HG02678 (cell line): ENCODE results near the gene LRRTM2.
"Not testable (repeated sequence)": the region's sequence is repeated elsewhere in the genome, so short reads cannot be mapped to it uniquely, and the experiment has no call there.

Experiments
- ATAC-seq: cut with Tn5 transposase; IDR thresholded peaks from one replicate; pipeline ENCODE4 v1.9.1; 2021; ENCODE audit warnings: mild to moderate bottlenecking, moderate library complexity; ENCODE audit not compliant: unreplicated experiment

Gene LRRTM2, protein sequence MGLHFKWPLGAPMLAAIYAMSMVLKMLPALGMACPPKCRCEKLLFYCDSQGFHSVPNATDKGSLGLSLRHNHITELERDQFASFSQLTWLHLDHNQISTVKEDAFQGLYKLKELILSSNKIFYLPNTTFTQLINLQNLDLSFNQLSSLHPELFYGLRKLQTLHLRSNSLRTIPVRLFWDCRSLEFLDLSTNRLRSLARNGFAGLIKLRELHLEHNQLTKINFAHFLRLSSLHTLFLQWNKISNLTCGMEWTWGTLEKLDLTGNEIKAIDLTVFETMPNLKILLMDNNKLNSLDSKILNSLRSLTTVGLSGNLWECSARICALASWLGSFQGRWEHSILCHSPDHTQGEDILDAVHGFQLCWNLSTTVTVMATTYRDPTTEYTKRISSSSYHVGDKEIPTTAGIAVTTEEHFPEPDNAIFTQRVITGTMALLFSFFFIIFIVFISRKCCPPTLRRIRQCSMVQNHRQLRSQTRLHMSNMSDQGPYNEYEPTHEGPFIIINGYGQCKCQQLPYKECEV

GRCh38 chr5:138874771-138875551, at the start of gene LRRTM2:
LRRTM2 (minus strand) TSS chr5:138875335; CDS start chr5:138874911, 424 bp downstream.
- ATAC-seq: no peak

DNA sequence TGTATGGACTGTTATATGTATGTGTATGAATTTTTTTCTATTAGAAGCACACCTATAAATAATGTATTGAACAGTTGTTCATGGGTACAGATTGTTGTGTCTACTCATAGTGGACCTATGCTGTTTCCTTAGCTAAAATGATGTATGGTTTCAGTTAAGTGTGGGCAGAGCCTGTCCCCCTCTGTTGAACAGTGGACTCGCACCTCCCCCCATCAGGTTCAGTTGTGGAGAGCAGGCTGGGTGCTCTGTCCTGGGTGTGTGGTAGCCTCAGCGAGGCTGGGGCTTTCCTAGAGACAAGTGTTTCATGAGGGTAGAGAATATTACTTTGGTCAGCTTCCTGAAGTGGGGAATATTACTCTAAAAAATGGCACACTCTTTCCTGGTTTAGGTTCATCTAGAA, 47.4 kb upstream of the LRRTM2 start:
- no peak for ATAC-seq

DNA sequence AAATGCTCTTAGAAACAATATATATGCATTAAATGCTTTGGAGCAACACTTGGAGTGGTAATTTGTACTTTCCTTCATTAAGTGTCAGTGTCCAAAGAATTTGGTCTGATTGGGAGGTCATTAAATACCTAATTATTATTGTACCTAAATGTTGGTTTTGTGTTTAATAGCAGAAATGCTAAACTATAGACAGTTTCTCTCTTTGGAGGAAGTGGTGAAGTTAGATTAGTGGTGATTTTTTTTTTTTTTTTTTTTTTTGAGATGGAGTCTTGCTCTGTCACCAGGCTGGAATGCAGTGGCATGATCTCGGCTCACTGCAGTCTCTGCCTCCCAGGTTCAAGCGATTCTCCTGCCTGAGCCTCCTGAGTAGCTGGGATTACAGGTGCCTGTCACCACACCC, 46.2 kb upstream of the LRRTM2 start:
- not testable (repeated sequence) for ATAC-seq

GRCh38 chr5:138920181-138920580, 45.0 kb upstream of the LRRTM2 start:
- no peak for ATAC-seq

DNA sequence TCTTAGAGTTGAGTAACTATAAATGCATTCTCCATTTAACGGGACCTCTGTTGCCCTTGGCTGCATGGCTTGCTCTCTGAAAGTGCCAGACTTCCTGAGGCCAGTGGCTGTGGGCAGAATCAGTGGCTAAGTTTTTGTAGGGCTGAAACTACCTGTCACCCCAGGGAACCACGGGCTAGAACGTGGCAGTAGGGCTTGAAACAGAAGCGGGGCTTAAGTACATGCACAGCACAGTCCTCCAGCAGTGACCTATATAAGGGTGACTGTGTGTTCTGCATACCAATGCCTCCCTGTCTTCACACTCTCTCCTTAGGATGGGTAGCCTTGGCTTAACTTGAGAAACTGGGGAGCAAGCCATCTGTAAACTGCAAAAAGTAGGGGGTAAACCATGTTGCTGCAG, 43.6 kb upstream of the LRRTM2 start:
- ATAC-seq: no peak

DNA sequence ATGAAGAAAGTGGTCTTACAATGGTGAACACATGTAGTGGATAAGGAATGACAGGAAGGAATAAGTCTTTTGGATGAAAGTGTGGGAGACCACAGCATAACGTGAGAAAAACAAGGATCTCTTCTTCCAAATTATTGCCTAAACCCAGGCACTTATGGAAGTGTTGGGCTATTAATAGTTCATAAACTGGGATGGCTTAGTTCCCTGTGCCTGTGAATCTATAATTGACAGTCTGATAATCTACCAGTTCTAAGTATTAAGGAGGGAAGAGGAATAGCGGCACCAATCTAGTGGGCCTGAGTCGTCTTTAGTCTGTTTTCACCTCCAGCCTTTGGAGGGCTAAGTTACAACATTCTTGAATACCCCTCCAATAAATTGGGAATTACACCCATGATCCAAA, 39.2 kb upstream of the LRRTM2 start:
- no peak for ATAC-seq

DNA sequence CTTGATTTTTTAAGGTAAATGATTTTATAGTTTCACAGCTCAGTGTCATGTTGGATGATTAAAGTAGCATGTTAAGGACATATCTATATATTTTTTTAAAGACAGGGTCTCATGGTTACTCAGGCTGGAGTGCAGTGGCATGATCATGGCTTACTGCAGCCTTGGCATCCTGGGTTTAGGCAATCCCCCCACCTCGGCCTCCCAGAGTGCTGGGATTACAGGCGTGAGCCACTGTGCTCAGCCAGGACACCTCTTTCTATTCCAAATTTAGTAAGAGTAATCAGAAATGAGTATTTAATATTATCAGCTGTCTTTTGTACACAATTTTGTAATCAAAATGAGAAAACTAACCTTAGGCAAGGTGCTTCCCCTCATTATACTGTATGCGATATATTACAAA, 38.6 kb upstream of the LRRTM2 start:
- ATAC-seq: no peak

GRCh38 chr5:138912093-138912492, 37.0 kb upstream of the LRRTM2 start:
- no peak for ATAC-seq

DNA sequence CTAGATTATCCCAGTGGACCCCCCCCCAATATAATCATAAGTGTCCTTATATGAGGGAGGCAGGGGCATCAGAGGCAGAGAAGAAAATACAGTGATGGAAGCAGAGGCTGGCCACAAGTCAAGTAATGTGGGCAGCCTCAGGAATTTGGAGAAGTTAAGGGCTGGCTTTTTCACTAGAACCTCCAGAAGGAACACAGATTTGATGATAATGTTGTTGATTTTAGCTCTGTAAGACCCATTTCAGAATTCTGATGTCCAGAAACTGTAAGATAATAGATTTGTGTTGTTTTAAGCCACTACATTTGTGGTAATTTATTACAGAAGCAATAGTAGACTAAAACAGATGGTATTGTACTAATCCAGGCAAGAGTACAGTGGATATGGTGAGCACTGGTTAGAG, 36.3 kb upstream of the LRRTM2 start:
- ATAC-seq: no peak

DNA sequence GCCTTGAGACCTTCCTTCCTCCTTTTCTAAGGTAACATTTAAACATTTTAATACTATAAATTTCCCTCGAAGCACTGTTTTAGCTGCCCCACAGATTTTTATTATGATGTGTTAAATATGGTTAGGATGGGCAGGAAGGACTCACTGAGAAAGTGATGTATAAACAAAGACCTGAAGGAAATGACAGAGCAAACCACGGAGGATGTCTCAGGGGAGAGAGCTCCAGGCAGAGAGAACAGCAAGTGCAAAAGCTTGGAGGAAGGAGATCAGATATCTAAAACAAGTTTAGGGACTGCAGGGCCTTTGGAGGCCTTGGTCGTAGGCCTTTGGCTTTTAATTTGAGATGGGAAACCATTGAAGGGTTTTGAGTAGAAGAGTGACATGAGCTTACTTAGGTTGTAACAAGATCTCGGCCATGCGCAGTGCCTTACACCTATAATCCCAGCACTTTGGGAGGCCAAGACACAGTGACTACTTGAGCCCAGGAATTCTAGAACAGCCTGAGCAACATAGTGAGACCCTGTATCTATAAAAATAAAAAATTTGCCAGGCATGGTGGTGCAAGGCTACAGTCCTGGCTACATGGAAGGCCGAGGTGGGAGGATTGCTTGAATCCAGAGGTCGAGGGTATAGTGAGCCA, 35.5 kb upstream of the LRRTM2 start:
- no peak for ATAC-seq

- no peak for ATAC-seq
Measured at GRCh38 chr5:138909734-138910133, 34.6 kb upstream of the LRRTM2 start.

DNA sequence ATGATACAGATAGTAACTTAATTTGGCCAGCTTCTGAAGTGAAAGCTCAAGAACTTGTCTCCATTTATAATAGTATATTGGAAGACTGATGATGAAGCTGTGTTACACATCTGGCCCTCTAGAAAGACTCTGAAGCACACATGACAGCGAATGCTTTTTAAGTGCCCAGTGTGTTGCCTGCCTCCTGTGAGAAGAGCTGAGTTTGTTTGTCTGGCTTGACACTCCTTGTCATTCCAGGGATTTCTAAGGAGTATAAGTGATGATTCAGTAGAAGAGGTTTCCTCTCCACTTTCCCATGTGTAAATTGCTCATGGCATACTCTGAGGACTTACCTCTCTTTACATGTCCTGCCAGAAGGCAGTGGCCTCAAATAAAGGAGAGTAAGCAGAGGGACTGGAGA, 30.4 kb upstream of the LRRTM2 start:
- no peak for ATAC-seq

- no peak for ATAC-seq
Measured at GRCh38 chr5:138903130-138903775, 28.1 kb upstream of the LRRTM2 start.

DNA sequence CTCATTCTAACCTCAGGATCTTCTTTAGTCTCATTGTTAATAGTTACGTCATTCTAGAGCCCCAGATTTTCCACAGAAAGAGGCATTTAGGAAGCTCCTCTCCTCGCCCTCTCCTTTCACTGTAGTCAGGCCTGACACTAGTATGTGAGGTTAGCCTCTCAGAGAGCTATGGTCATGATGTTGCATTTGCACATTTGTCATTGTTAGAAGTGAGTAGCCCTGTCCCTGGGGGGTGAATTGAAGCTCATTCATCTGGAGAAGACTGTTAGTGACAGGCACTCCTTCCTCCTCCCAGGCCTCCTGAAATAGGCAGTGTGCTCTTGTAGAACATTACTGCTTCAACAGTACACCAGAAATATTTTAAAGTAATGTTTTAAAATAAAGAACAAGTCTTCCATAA, 26.6 kb upstream of the LRRTM2 start:
- no peak for ATAC-seq

GRCh38 chr5:138900281-138900965, 25.3 kb upstream of the LRRTM2 start:
- no peak for ATAC-seq

DNA sequence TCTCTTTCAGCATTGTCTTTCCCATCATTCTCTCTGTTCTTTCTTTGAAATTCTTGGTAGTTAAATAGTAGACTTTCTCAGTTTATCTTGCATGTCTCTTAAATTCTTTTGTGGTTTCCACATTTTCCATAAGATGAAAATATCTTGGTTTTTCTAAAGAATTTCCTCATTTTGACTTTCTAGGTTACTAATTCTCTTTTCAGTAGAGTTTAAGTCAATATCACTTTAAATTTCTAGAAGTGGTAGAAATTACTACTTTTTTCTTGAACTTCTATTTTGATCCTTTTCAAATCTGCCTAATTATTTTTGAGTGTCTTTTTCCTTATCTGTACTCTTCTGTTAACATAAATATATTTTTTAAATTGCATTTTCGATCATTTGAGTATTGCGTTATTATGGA, 23.6 kb upstream of the LRRTM2 start:
- ATAC-seq: no peak

DNA sequence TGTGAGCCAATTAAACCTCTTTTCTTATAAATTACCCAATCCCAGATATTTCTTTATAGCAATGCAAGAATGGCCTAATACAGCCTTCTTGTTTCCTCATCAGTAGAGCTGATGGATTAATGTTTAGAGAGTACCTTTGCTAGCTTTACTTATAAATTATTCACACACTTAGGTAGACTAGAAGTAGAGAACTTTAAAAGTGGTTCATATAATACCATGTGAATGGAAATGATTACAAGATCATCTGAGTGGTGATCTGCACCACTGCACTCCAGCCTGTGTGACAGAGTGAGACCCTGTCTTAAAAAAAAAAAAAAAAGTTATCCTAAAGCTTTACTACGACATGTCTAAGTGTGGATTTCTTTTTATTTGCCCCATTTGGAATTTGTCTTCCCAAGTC, 23.2 kb upstream of the LRRTM2 start:
- no peak for ATAC-seq

DNA sequence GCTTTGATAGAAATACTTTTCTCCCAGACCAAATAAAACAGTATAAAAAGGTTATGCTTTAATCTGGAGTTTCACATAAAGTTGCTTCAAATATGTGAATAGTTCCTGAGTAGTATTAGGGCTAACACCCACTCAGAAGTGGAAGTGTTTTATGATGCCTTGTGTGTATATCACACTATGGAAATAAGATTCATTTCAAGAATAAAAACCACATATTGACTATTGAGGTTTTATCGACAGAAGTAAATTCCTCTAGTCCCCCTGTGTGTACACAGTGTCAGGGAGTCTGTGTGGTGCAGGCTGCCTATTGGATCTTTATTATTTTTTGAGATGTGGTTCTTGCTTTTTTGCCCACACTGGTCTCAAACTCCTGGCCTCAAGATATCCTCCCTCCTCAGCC, 20.8 kb upstream of the LRRTM2 start:
- ATAC-seq: no peak

GRCh38 chr5:138890644-138891043, 15.5 kb upstream of the LRRTM2 start:
- ATAC-seq: no peak

DNA sequence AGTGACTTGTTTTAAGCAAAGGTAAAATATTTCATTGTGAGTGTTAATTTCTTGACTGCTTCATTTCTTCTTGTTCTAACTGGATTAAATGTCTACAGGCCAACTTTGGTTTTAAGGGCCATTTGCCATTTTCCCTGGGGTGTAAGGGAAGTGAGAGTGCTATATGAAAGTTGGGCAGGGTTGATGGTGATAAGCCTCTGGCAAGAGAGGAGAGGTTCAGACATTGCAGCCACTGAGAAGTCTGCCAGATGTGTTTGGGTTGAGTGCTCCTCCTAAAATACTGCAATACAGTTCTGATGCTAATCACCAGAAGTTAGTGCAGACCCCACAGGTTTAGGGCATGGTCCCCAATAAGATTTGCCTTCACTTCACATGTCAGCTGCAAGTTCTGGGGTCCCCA, 14.9 kb upstream of the LRRTM2 start:
- no peak for ATAC-seq
